PC-3 (cell line): ENCODE results near the gene COL21A1. TPM values are rescaled to one million over a fixed set of nuclear protein-coding genes. Genes with fewer than 3 reads are reported as not detected.

Experiments
- ATAC-seq: fragments of 200-7000 bp; cut with Tn5 transposase; 2 replicates; pipeline ENCODE4 v1.9.1; 2020; ENCODE audit warnings: mild to moderate bottlenecking, moderate library complexity
- BruUV-seq: library from RNA; stranded (reverse); fragments of 400-500 nt; replicated peaks from 2 replicates; lab custom pipeline; 2021; lab: Mats Ljungman, UMichigan
- CTCF ChIA-PET: fragments of 300-600 bp; sonication (Branson Sonifier 250); formaldehyde crosslinking; loops from one replicate; lab custom pipeline; 2022; ENCODE audit warnings: antibody characterized with exemption; lab: Charles Lee
- POLR2A ChIA-PET: fragments of 300-600 bp; sonication (Branson Sonifier 250); formaldehyde crosslinking; loops from one replicate; lab custom pipeline; 2022; ENCODE audit warnings: antibody characterized with exemption; ENCODE audit not compliant: unreplicated experiment; lab: Charles Lee
- DNase-seq: peaks from one replicate; pipeline ENCODE4 v3.0.0-alpha.2; 2015
- H2AFZ ChIP-seq: fragments of 300-600 bp; sonication (generic); 2 replicates; pipeline ENCODE4 v1.6.0; 2016; ENCODE audit warnings: antibody characterized with exemption, low read length
- H3F3A ChIP-seq: fragments of 300-600 bp; sonication (generic); one replicate; pipeline ENCODE4 v1.6.0; 2017; ENCODE audit warnings: antibody characterized with exemption, low read length, control low read depth, mild to moderate bottlenecking; ENCODE audit not compliant: unreplicated experiment
- H3K27ac ChIP-seq: fragments of 300-600 bp; sonication (generic); 2 replicates; pipeline ENCODE4 v1.5.1; 2016; ENCODE audit warnings: mild to moderate bottlenecking, low read length
- H3K27me3 ChIP-seq: fragments of 300-600 bp; sonication (generic); 2 replicates; pipeline ENCODE4 v1.6.1; 2016; ENCODE audit warnings: low read length, mixed read lengths
- H3K36me3 ChIP-seq: fragments of 300-600 bp; sonication (generic); 2 replicates; pipeline ENCODE4 v1.6.1; 2016; ENCODE audit warnings: low read depth, mixed run types, low read length, mixed read lengths
- H3K4me1 ChIP-seq: fragments of 300-600 bp; sonication (generic); 2 replicates; pipeline ENCODE4 v1.5.1; 2016; ENCODE audit warnings: low read length; ENCODE audit not compliant: insufficient read depth
- H3K4me2 ChIP-seq: fragments of 300-600 bp; sonication (generic); 2 replicates; pipeline ENCODE4 v1.6.0; 2016; ENCODE audit warnings: low read length
- H3K4me3 ChIP-seq: fragments of 300-600 bp; sonication (generic); 2 replicates; pipeline ENCODE4 v1.5.1; 2016; ENCODE audit warnings: mild to moderate bottlenecking, low read length, mixed read lengths
- H3K79me2 ChIP-seq: fragments of 300-600 bp; sonication (generic); 2 replicates; pipeline ENCODE4 v1.6.1; 2017; ENCODE audit warnings: low read length, mixed read lengths
- H3K9ac ChIP-seq: fragments of 300-600 bp; sonication (generic); 2 replicates; pipeline ENCODE4 v1.6.0; 2016; ENCODE audit warnings: mild to moderate bottlenecking, low read length
- H3K9me2 ChIP-seq: fragments of 300-600 bp; sonication (generic); replicated peaks from 2 replicates; pipeline ENCODE4 v1.6.1; 2016; ENCODE audit warnings: mixed run types, low read length, mixed read lengths
- H3K9me3 ChIP-seq: fragments of 300-600 bp; sonication (generic); 2 replicates; pipeline ENCODE4 v1.6.1; 2016; ENCODE audit warnings: low read length, mixed read lengths
- H4K20me1 ChIP-seq: fragments of 300-600 bp; sonication (generic); 2 replicates; pipeline ENCODE4 v1.6.1; 2016; ENCODE audit warnings: low read length, mixed read lengths
- CTCF ChIP-seq: fragments of 300-600 bp; sonication (generic); conservative IDR thresholded peaks from 2 replicates; pipeline ENCODE4 v1.5.1; 2017; ENCODE audit warnings: antibody characterized with exemption, low read depth, mild to moderate bottlenecking, low read length
- EZH2 ChIP-seq: fragments of 300-600 bp; sonication (generic); IDR thresholded peaks from one replicate; pipeline ENCODE4 v1.6.1; 2017; ENCODE audit warnings: antibody characterized with exemption, mild to moderate bottlenecking, low read length; ENCODE audit not compliant: unreplicated experiment
- EZH2phosphoT487 ChIP-seq: fragments of 300-600 bp; sonication (generic); IDR thresholded peaks from 2 replicates; pipeline ENCODE4 v1.6.1; 2018; ENCODE audit warnings: mild to moderate bottlenecking, antibody characterized with exemption, low read length, borderline replicate concordance
- intact Hi-C: fragments of 100-400 bp; cut with micrococcal nuclease; formaldehyde crosslinking; loops from 2 replicates; pipeline ENCODE4 v1.9.0; 2023
- total RNA-seq: library from RNA; depleted of rRNA; stranded (reverse); fragments of >200 nt; gene quantifications from 2 replicates; pipeline ENCODE4 v1.2.3, GENCODE V29; 2014

COL21A1 gene
- total RNA-seq, 1 experiment from 2014 or later = 1.0 TPM

- no peak overlapping the region for H3K4me3 ChIP-seq
- no peaks in the 10 kb centered on the region for H4K20me1 ChIP-seq
- no TSS peak for BruUV-seq
- no peak for TF ChIP-seq EZH2phosphoT487
- TF ChIP-seq EZH2 = no peak
- no peak for TF ChIP-seq CTCF
- no peaks in the 10 kb centered on the region for H3K27me3 ChIP-seq
- no peak for ATAC-seq
- no peaks in the 10 kb centered on the region for H3K79me2 ChIP-seq
- CTCF ChIA-PET = no interaction called here
- no peak for DNase-seq
- no peaks in the 10 kb centered on the region for H3F3A ChIP-seq
- H3K9me3 ChIP-seq = no peaks in the 10 kb centered on the region
- H3K9me2 ChIP-seq = no peaks in the 10 kb centered on the region
- H2AFZ ChIP-seq = no peak overlapping the region
- intact Hi-C loops = no loop called here
- no peak overlapping the region for H3K27ac ChIP-seq
- no peaks in the 10 kb centered on the region for H3K36me3 ChIP-seq
- H3K4me2 ChIP-seq = no peak overlapping the region
- peaks cover 17% of the 10 kb centered on the region for H3K4me1 ChIP-seq
- POLR2A ChIA-PET = no interaction called here
- H3K9ac ChIP-seq = no peak overlapping the region
Observed at GRCh38 chr6:56151609-56152224, 95.7 kb downstream of the COL21A1 start.

GRCh38 chr6:56148488-56149186 is 98.7 kb downstream of the COL21A1 start:
- Histone ChIP-seq H3K4me3 (no peak overlapping the region), H4K20me1 (no peaks in the 10 kb centered on the region), H3K4me2 (no peak overlapping the region), H2AFZ (no peak overlapping the region), H3F3A (peaks cover 4% of the 10 kb centered on the region), H3K27ac (no peak overlapping the region), H3K9me3 (no peaks in the 10 kb centered on the region), H3K9ac (no peak overlapping the region), H3K4me1 (peaks cover 22% of the 10 kb centered on the region), H3K36me3 (no peaks in the 10 kb centered on the region), H3K27me3 (no peaks in the 10 kb centered on the region), H3K9me2 (no peaks in the 10 kb centered on the region), H3K79me2 (no peaks in the 10 kb centered on the region)
- no peak for DNase-seq
- ATAC-seq = no peak
- TF ChIP-seq EZH2phosphoT487 (no peak), CTCF (no peak), EZH2 (no peak)
- CTCF ChIA-PET = no interaction called here
- POLR2A ChIA-PET = no interaction called here
- no TSS peak for BruUV-seq
- intact Hi-C loops = no loop called here

- H3K4me1 ChIP-seq = peaks cover 25% of the 10 kb centered on the region
- H3K27me3 ChIP-seq = no peaks in the 10 kb centered on the region
- peaks cover 4% of the 10 kb centered on the region for H3F3A ChIP-seq
- no peak overlapping the region for H3K9ac ChIP-seq
- no TSS peak for BruUV-seq
- TF ChIP-seq EZH2 (no peak), EZH2phosphoT487 (no peak), CTCF (no peak)
- no peaks in the 10 kb centered on the region for H3K9me3 ChIP-seq
- H3K27ac ChIP-seq = no peak overlapping the region
- ATAC-seq (no peak), DNase-seq (no peak)
- H3K36me3 ChIP-seq = no peaks in the 10 kb centered on the region
- POLR2A ChIA-PET = no interaction called here
- no peak overlapping the region for H3K4me3 ChIP-seq
- H3K79me2 ChIP-seq = no peaks in the 10 kb centered on the region
- no peaks in the 10 kb centered on the region for H4K20me1 ChIP-seq
- H2AFZ ChIP-seq = no peak overlapping the region
- intact Hi-C loops = no loop called here
- CTCF ChIA-PET = no interaction called here
- no peaks in the 10 kb centered on the region for H3K9me2 ChIP-seq
- no peak overlapping the region for H3K4me2 ChIP-seq
Observed at GRCh38 chr6:56147766-56148165, 99.6 kb downstream of the COL21A1 start.
